ENCODE results near the gene MCCC1. TPM values are rescaled to one million over a fixed set of nuclear protein-coding genes. Genes with fewer than 3 reads are reported as not detected.

MCCC1 gene
- total and polyA plus RNA-seq, 2 donors: 22.0 to 43.1 TPM

DNA sequence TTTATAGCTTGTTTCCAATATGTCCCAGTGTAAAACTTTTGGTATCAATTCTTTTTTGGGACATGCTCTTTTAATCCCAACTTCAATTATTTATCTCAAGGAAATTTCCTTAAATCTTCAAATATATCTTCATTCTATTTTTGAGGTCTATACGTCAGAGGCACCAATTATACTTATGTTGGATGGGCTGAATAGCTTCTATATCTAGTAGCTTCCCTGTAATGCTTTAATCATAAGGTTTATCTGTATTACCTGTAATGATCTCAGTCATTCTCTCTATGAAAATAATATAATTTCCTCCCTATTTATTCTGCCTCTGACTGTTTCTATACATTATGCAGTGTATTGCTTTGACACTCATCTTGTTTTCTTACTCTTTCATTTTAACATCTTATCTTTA is 29.9 kb upstream of the MCCC1 start:
- Histone ChIP-seq H3K9me3 (ENCODE audit: control insufficient read depth in 2 of 2, insufficient read depth in 1 of 2, low read length in 1 of 2) (peaks cover 0 to 5% of the 10 kb centered on the region in 2 donors), H3K4me3 (ENCODE audit: low read length in 2 of 2) (no peak overlapping the region), H3K27me3 (ENCODE audit: control insufficient read depth in 2 of 2, insufficient read depth in 1 of 2, low read length in 1 of 2) (no peaks in the 10 kb centered on the region), H3K27ac (ENCODE audit: low read depth in 1 of 2, low read length in 1 of 2) (no peak overlapping the region), H3K36me3 (ENCODE audit: control insufficient read depth in 2 of 2, insufficient read depth in 2 of 2, low read length in 1 of 2) (no peaks in the 10 kb centered on the region), H3K4me1 (ENCODE audit: control insufficient read depth in 2 of 2, insufficient read depth in 2 of 2, low read length in 2 of 2) (peaks cover 0 to 29% of the 10 kb centered on the region in 2 donors)
- WGBS: 99% methylated on average over 1 of the region's 1 CpG
- DNase-seq (ENCODE audit: low read depth in 6 of 9, low spot score in 9 of 9): no peak

DNA sequence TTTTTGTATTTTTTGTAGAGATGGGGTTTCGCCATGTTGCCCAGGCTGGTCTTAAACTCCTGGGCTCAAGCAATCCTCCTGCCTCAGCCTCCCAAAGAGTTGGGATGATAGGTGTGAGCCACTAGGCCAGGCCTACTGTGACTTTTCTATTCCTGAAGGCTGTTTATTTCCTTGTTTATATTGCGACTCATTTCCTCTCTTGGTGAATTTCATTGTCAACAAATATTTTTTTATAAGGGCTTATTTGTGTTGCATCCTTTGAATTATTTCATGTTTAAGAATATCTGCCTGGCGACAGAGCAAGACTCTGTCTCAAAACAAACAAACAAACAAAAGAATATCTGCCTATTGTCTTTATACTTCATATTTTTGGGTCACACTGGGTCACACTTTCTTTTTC is 29.4 kb upstream of the MCCC1 start:
- no peak for DNase-seq (ENCODE audit: low read depth in 6 of 9, low spot score in 9 of 9)
- Histone ChIP-seq H3K4me1 (ENCODE audit: control insufficient read depth in 2 of 2, insufficient read depth in 2 of 2, low read length in 2 of 2) (peaks cover 0 to 23% of the 10 kb centered on the region in 2 donors), H3K27me3 (ENCODE audit: control insufficient read depth in 2 of 2, insufficient read depth in 1 of 2, low read length in 1 of 2) (no peaks in the 10 kb centered on the region), H3K27ac (ENCODE audit: low read depth in 1 of 2, low read length in 1 of 2) (no peak overlapping the region), H3K4me3 (ENCODE audit: low read length in 2 of 2) (no peak overlapping the region), H3K9me3 (ENCODE audit: control insufficient read depth in 2 of 2, insufficient read depth in 1 of 2, low read length in 1 of 2) (peaks cover 0 to 5% of the 10 kb centered on the region in 2 donors), H3K36me3 (ENCODE audit: control insufficient read depth in 2 of 2, insufficient read depth in 2 of 2, low read length in 1 of 2) (no peaks in the 10 kb centered on the region)
- WGBS: 98% methylated on average over 3 of the region's 3 CpGs

DNA sequence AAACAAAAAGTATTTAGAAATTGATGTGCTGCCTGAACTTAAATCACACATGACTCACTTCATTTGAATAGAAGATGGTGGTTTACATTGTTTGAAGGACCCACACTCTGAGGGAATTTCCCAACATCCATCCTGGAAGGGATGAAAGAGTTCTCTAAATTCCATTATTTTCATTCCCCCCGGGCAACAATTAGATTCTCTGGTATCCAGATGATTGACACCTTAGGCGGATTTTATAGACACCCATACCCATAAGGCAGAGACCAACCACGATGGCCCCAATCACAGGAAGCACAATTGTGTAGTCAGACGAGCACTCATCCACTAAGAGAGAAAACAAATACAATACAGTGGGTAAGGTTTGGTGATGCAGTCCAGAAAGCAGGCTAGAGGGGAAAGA is 24.6 kb upstream of the MCCC1 start:
- Histone ChIP-seq H3K36me3 (ENCODE audit: control insufficient read depth in 2 of 2, insufficient read depth in 2 of 2, low read length in 1 of 2) (no peaks in the 10 kb centered on the region), H3K27ac (ENCODE audit: low read depth in 1 of 2, low read length in 1 of 2) (no peak overlapping the region), H3K4me1 (ENCODE audit: control insufficient read depth in 2 of 2, insufficient read depth in 2 of 2, low read length in 2 of 2) (no peaks in the 10 kb centered on the region), H3K4me3 (ENCODE audit: low read length in 2 of 2) (no peak overlapping the region), H3K9me3 (ENCODE audit: control insufficient read depth in 2 of 2, insufficient read depth in 1 of 2, low read length in 1 of 2) (no peaks in the 10 kb centered on the region), H3K27me3 (ENCODE audit: control insufficient read depth in 2 of 2, insufficient read depth in 1 of 2, low read length in 1 of 2) (peaks cover 0 to 3% of the 10 kb centered on the region in 2 donors)
- 84% methylated on average over 4 of the region's 4 CpGs for WGBS
- no peak for DNase-seq (ENCODE audit: low read depth in 6 of 9, low spot score in 9 of 9)

DNA sequence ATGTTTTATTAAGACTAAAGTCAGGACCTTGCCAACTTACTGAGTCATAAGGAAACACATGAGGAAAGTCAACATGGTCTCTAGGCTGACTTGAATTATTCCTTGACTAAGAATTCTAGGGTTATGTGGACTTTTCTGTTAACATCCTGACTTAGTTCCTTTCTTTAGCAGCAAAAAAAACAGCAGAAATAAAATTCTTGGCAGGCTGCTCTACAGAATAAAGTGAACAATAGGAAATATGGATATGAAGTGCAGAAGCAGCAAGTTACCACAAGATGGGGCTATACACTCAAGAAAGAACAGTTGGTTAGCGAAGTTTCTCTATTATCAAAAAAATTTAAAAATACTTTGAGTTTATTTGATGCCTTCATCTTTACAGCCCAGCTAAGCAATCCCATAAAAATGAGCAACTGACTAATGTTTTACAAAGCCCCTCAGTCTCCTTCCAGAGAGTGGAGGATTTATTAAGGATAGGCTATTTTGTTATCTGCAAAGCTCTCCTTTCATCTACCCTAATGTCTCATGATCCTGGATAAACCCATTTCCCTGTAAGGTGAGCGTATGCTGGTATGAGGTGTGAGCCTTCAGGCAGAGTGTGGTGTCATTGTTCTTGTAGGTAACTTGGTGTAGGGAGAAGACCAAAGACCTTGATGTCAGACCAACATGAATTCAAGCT is 23.1 kb upstream of the MCCC1 start:
- no peak overlapping the region for H3K27ac ChIP-seq (ENCODE audit: low read depth in 1 of 2, low read length in 1 of 2)
- no peak overlapping the region for H3K4me3 ChIP-seq (ENCODE audit: low read length in 2 of 2)
- H3K27me3 ChIP-seq (ENCODE audit: control insufficient read depth in 2 of 2, insufficient read depth in 1 of 2, low read length in 1 of 2): peaks cover 0 to 8% of the 10 kb centered on the region in 2 donors
- WGBS: 49% methylated on average over 2 of the region's 2 CpGs
- no peaks in the 10 kb centered on the region for H3K9me3 ChIP-seq (ENCODE audit: control insufficient read depth in 2 of 2, insufficient read depth in 1 of 2, low read length in 1 of 2)
- peaks cover 0 to under 1% of the 10 kb centered on the region in 2 donors for H3K4me1 ChIP-seq (ENCODE audit: control insufficient read depth in 2 of 2, insufficient read depth in 2 of 2, low read length in 2 of 2)
- no peaks in the 10 kb centered on the region for H3K36me3 ChIP-seq (ENCODE audit: control insufficient read depth in 2 of 2, insufficient read depth in 2 of 2, low read length in 1 of 2)
- peak in 5 of 9 donors; percentile 33 to 71 (median 47) for DNase-seq (ENCODE audit: low read depth in 6 of 9, low spot score in 9 of 9)

DNA sequence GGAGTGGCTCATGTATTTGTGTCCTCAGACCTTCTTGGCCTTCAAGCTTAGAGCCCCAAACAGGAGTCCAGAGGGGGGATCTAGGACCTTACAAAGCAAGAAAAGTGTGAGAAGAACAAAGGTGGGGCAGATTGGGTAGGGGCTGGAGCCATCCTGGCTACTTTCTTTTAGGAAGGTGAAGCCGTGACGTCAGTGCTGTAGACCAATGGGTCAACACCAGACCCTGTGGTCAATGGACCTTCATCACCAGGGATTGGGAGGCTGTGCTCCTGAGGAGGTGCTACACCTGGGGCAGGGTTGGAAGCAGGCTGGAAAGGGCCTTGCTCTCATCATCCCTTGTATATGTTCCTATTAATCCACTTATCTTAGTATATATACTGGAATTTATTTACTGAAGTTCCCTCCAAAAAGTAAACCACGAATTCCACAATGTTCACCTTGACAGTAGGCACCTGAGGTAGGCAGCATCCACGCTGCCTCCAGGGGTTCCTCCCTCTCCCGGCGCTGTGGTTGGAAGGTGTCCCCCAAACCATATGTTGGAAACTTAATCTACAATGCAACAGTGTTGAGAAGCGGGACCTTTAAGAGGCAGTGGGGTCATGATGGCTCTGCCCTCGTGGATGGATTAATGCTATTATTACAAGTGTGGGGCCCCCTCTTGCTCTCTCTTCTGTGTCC is 21.4 kb upstream of the MCCC1 start:
- H3K36me3 ChIP-seq (ENCODE audit: control insufficient read depth in 2 of 2, insufficient read depth in 2 of 2, low read length in 1 of 2): no peaks in the 10 kb centered on the region
- H3K27ac ChIP-seq (ENCODE audit: low read depth in 1 of 2, low read length in 1 of 2): no peak overlapping the region
- peaks cover 0 to 11% of the 10 kb centered on the region in 2 donors for H3K9me3 ChIP-seq (ENCODE audit: control insufficient read depth in 2 of 2, insufficient read depth in 1 of 2, low read length in 1 of 2)
- no peak overlapping the region for H3K4me3 ChIP-seq (ENCODE audit: low read length in 2 of 2)
- no peak for DNase-seq (ENCODE audit: low read depth in 6 of 9, low spot score in 9 of 9)
- H3K4me1 ChIP-seq (ENCODE audit: control insufficient read depth in 2 of 2, insufficient read depth in 2 of 2, low read length in 2 of 2): peaks cover 4 to 17% of the 10 kb centered on the region in 2 donors
- WGBS: 88% methylated on average over 8 of the region's 8 CpGs
- peaks cover 0 to 25% of the 10 kb centered on the region in 2 donors for H3K27me3 ChIP-seq (ENCODE audit: control insufficient read depth in 2 of 2, insufficient read depth in 1 of 2, low read length in 1 of 2)

DNA sequence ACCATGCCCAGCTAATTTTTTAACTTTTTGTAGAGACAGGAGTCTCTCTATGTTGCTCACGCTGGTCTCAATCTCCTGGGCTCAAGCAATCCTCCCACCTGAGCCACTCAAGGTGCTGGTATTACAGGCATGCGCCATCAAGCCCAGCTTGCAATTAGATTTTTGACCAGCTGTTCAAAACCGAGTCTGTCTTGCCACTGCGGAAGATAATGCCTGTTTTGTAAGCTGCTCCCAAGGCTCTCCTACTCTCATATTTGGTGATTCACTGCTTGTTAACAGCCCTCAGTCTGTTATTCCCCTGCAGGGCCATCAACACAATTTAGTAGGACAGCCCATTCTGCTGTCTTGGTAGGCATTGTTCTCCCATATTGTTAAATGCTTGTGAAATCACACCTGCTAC is 17.8 kb upstream of the MCCC1 start:
- WGBS: 93% methylated on average over 4 of the region's 4 CpGs
- H3K27me3 ChIP-seq (ENCODE audit: control insufficient read depth in 2 of 2, insufficient read depth in 1 of 2, low read length in 1 of 2): peaks cover 0 to 36% of the 10 kb centered on the region in 2 donors

DNA sequence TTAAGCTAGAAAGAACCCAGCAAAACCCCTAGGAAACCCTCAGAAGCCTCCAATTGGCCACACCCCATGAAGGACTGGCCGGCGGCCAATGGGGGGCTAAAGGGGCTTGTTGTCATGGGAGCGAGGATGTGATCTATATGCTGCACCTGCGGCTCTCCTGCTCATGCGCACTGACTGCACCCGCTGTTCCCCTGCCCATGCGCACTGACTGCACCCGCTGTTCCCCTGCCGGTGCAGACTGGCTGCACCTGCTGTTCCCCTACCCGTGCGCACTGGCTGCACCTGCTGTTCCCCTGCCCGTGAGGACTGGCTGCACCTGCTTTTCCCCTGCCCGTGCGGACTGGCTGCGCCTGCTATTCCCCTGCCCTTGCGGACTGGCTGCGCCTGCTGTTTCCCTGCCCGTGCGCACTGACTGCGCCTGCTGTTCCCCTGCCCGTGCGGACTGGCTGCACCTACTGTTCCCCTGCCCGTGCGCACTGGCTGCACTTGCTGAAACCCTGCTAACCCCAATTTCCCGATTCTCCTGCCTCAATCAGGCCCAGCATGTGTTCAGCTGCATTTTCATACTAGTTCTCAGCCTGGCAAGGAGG is 16.8 kb upstream of the MCCC1 start:
- peaks cover 0 to 12% of the 10 kb centered on the region in 2 donors for H3K9me3 ChIP-seq (ENCODE audit: control insufficient read depth in 2 of 2, insufficient read depth in 1 of 2, low read length in 1 of 2)
- H3K4me1 ChIP-seq (ENCODE audit: control insufficient read depth in 2 of 2, insufficient read depth in 2 of 2, low read length in 2 of 2): peaks cover 4 to 18% of the 10 kb centered on the region in 2 donors
- DNase-seq (ENCODE audit: low read depth in 6 of 9, low spot score in 9 of 9): peak; percentile 61 to 91 (median 78)
- peak overlapping the region in 1 of 2 donors; percentile 63 for H3K27ac ChIP-seq (ENCODE audit: low read depth in 1 of 2, low read length in 1 of 2)
- no peaks in the 10 kb centered on the region for H3K36me3 ChIP-seq (ENCODE audit: control insufficient read depth in 2 of 2, insufficient read depth in 2 of 2, low read length in 1 of 2)
- H3K4me3 ChIP-seq (ENCODE audit: low read length in 2 of 2): no peak overlapping the region
- peaks cover 0 to 36% of the 10 kb centered on the region in 2 donors for H3K27me3 ChIP-seq (ENCODE audit: control insufficient read depth in 2 of 2, insufficient read depth in 1 of 2, low read length in 1 of 2)
- WGBS: under 1% methylated on average over 25 of the region's 25 CpGs

More for the DNA sequence above, 17.8 kb upstream of the MCCC1 start:
- peaks cover 4 to 18% of the 10 kb centered on the region in 2 donors for H3K4me1 ChIP-seq (ENCODE audit: control insufficient read depth in 2 of 2, insufficient read depth in 2 of 2, low read length in 2 of 2)
- no peak overlapping the region for H3K4me3 ChIP-seq (ENCODE audit: low read length in 2 of 2)
- peaks cover 0 to 12% of the 10 kb centered on the region in 2 donors for H3K9me3 ChIP-seq (ENCODE audit: control insufficient read depth in 2 of 2, insufficient read depth in 1 of 2, low read length in 1 of 2)
- H3K27ac ChIP-seq (ENCODE audit: low read depth in 1 of 2, low read length in 1 of 2): no peak overlapping the region
- no peaks in the 10 kb centered on the region for H3K36me3 ChIP-seq (ENCODE audit: control insufficient read depth in 2 of 2, insufficient read depth in 2 of 2, low read length in 1 of 2)
- no peak for DNase-seq (ENCODE audit: low read depth in 6 of 9, low spot score in 9 of 9)

DNA sequence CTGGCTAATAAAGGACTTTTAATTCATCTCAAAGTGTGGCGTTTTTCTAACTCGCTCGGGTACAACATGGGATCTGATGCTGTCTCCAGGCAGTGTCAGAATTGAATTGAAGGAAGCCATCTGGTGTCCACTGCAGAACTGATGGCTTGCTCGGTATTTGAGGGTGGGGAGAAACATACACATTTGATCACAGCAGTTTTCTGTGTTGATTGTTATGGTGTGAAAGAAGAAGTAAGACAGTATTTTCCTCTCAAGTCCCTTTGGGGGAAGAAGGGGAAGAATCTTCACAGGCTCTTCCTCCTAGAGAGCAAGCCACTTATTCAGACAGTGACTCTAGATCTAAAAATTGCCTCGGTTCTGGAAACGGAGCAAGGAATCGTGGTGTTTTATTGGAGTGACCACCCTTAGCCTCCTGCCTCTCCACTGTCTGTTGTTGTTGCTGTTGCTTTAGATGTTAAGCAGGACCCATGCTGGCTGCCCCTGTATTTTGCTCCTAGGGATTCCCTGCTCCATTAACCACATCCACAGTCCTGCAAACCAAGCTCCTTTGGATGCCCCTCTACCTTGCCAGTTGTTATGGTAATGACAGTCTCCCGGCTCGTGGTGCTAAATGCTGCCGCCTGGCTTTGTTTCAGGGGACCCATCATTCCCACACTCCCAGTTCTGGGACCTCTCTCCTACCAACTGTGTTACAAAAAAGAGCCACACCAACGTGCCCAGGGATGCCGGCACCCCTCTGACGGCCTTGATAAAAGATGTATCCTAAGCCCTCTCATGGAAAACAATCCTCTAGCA is 15.3 kb upstream of the MCCC1 start:
- Histone ChIP-seq H3K4me3 (ENCODE audit: low read length in 2 of 2) (no peak overlapping the region), H3K9me3 (ENCODE audit: control insufficient read depth in 2 of 2, insufficient read depth in 1 of 2, low read length in 1 of 2) (peaks cover 0 to 18% of the 10 kb centered on the region in 2 donors), H3K36me3 (ENCODE audit: control insufficient read depth in 2 of 2, insufficient read depth in 2 of 2, low read length in 1 of 2) (no peaks in the 10 kb centered on the region), H3K27ac (ENCODE audit: low read depth in 1 of 2, low read length in 1 of 2) (no peak overlapping the region), H3K27me3 (ENCODE audit: control insufficient read depth in 2 of 2, insufficient read depth in 1 of 2, low read length in 1 of 2) (peaks cover 0 to 33% of the 10 kb centered on the region in 2 donors), H3K4me1 (ENCODE audit: control insufficient read depth in 2 of 2, insufficient read depth in 2 of 2, low read length in 2 of 2) (peaks cover 4 to 18% of the 10 kb centered on the region in 2 donors)
- 83% methylated on average over 13 of the region's 13 CpGs for WGBS
- DNase-seq (ENCODE audit: low read depth in 6 of 9, low spot score in 9 of 9): no peak

Measured in thymus (tissue), 11 donors.